ENCODE measurements around the gene SLC36A1. TPM values are rescaled to one million over a fixed set of nuclear protein-coding genes. Genes with fewer than 3 reads are reported as not detected.

SLC36A1 gene
- total RNA-seq, 8 experiments from 2014 or later: 2.2 to 11.8 (median 6.2) TPM

GRCh38 chr5:151476016-151476415 is 28.6 kb downstream of the SLC36A1 start:
- in situ Hi-C loops (cut with MboI; ENCODE audit: low pct_unique_long_range_greater_than_20kb in 2 of 9, low sequenced_read_pairs in 9 of 9, unreplicated experiment in 9 of 9): no loop called here
- no peak for ATAC-seq (replicated peaks in 6 of 8)
- WGBS, 10 experiments: 50 to 92% (median 84%) methylated on average over 1 to 3 of the region's 3 CpGs; no CpG with 5 or more reads in 4 of the 10 experiments

GRCh38 chr5:151477101-151477500 is 29.7 kb downstream of the SLC36A1 start:
- 60 to 92% (median 86%) methylated on average over 1 to 4 of the region's 4 CpGs; no CpG with 5 or more reads in 2 of the 10 experiments for WGBS, 10 experiments
- Histone ChIP-seq H3K4me3 (no peak overlapping the region), H3K4me1 (replicated peaks in 1 of 2) (peaks cover 0 to 9% of the 10 kb centered on the region in 2 donors), H3K27ac (no peak overlapping the region)
- in situ Hi-C loops (cut with MboI; ENCODE audit: low pct_unique_long_range_greater_than_20kb in 2 of 9, low sequenced_read_pairs in 9 of 9, unreplicated experiment in 9 of 9): no loop called here
- no peak for ATAC-seq (replicated peaks in 6 of 8)

More at GRCh38 chr5:151476016-151476415, 28.6 kb downstream of the SLC36A1 start:
- Histone ChIP-seq H3K4me1 (replicated peaks in 1 of 2) (peaks cover 0 to 5% of the 10 kb centered on the region in 2 donors), H3K27ac (no peak overlapping the region), H3K4me3 (no peak overlapping the region)

GRCh38 chr5:151480384-151481293 is 33.2 kb downstream of the SLC36A1 start:
- Histone ChIP-seq H3K4me1 (replicated peaks in 1 of 2) (peaks cover 5 to 17% of the 10 kb centered on the region in 2 donors), H3K4me3 (no peak overlapping the region), H3K27ac (no peak overlapping the region)
- in situ Hi-C loops (cut with MboI; ENCODE audit: low pct_unique_long_range_greater_than_20kb in 2 of 9, low sequenced_read_pairs in 9 of 9, unreplicated experiment in 9 of 9): no loop called here
- 27 to 86% (median 60%) methylated on average over 1 to 7 of the region's 7 CpGs; no CpG with 5 or more reads in 2 of the 10 experiments for WGBS, 10 experiments
- peak in 2 of 8 experiments; percentile 31 to 33 for ATAC-seq (replicated peaks in 6 of 8)

- peak overlapping the region; percentile 19 to 42 for H3K27ac ChIP-seq
- peaks cover 5 to 17% of the 10 kb centered on the region in 2 donors for H3K4me1 ChIP-seq (replicated peaks in 1 of 2)
- 0 to 50% (median 0%) methylated on average over 1 to 3 of the region's 3 CpGs; no CpG with 5 or more reads in 3 of the 10 experiments for WGBS, 10 experiments
- H3K4me3 ChIP-seq: no peak overlapping the region
- peak in 4 of 8 experiments; percentile 21 to 85 (median 81) for ATAC-seq (replicated peaks in 6 of 8)
- in situ Hi-C loops (cut with MboI; ENCODE audit: low pct_unique_long_range_greater_than_20kb in 2 of 9, low sequenced_read_pairs in 9 of 9, unreplicated experiment in 9 of 9): no loop called here
These were observed 35.8 kb downstream of the SLC36A1 start for GRCh38 chr5:151483176-151483575.

- Histone ChIP-seq H3K4me3 (no peak overlapping the region), H3K27ac (no peak overlapping the region), H3K4me1 (replicated peaks in 1 of 2) (peaks cover 5 to 17% of the 10 kb centered on the region in 2 donors)
- 58 to 100% (median 82%) methylated on average over 1 to 5 of the region's 5 CpGs; no CpG with 5 or more reads in 3 of the 10 experiments for WGBS, 10 experiments
- in situ Hi-C loops (cut with MboI; ENCODE audit: low pct_unique_long_range_greater_than_20kb in 2 of 9, low sequenced_read_pairs in 9 of 9, unreplicated experiment in 9 of 9): no loop called here
- ATAC-seq (replicated peaks in 6 of 8): no peak
These were observed 36.2 kb downstream of the SLC36A1 start for GRCh38 chr5:151483647-151484046.

GRCh38 chr5:151487544-151487943 is 40.1 kb downstream of the SLC36A1 start:
- Histone ChIP-seq H3K4me3 (no peak overlapping the region), H3K27ac (no peak overlapping the region), H3K4me1 (replicated peaks in 1 of 2) (peaks cover 5 to 8% of the 10 kb centered on the region in 2 donors)
- ATAC-seq (replicated peaks in 6 of 8): no peak
- in situ Hi-C loops (cut with MboI; ENCODE audit: low pct_unique_long_range_greater_than_20kb in 2 of 9, low sequenced_read_pairs in 9 of 9, unreplicated experiment in 9 of 9): no loop called here
- WGBS, 10 experiments: 87 to 100% (median 97%) methylated on average over 1 to 7 of the region's 7 CpGs; no CpG with 5 or more reads in 4 of the 10 experiments

- in situ Hi-C loops (cut with MboI; ENCODE audit: low pct_unique_long_range_greater_than_20kb in 2 of 9, low sequenced_read_pairs in 9 of 9, unreplicated experiment in 9 of 9): no loop called here
- no peak for ATAC-seq (replicated peaks in 6 of 8)
- Histone ChIP-seq H3K4me3 (no peak overlapping the region), H3K4me1 (replicated peaks in 1 of 2) (no peaks in the 10 kb centered on the region), H3K27ac (no peak overlapping the region)
- 73 to 100% (median 88%) methylated on average over 1 to 3 of the region's 5 CpGs; no CpG with 5 or more reads in 4 of the 10 experiments for WGBS, 10 experiments
These were observed 43.2 kb downstream of the SLC36A1 start for GRCh38 chr5:151490627-151491026.

GRCh38 chr5:151491062-151491461 is 43.7 kb downstream of the SLC36A1 start:
- no peak overlapping the region for H3K27ac ChIP-seq
- H3K4me1 ChIP-seq (replicated peaks in 1 of 2): no peaks in the 10 kb centered on the region
- peak in 1 of 8 experiments; percentile 25 for ATAC-seq (replicated peaks in 6 of 8)
- no peak overlapping the region for H3K4me3 ChIP-seq
- WGBS, 10 experiments: 59 to 100% (median 87%) methylated on average over 2 to 4 of the region's 4 CpGs; no CpG with 5 or more reads in 3 of the 10 experiments
- in situ Hi-C loops (cut with MboI; ENCODE audit: low pct_unique_long_range_greater_than_20kb in 2 of 9, low sequenced_read_pairs in 9 of 9, unreplicated experiment in 9 of 9): no loop called here

- no peaks in the 10 kb centered on the region for H3K4me1 ChIP-seq (replicated peaks in 1 of 2)
- WGBS, 10 experiments: 41 to 100% (median 100%) methylated on average over 1 to 4 of the region's 5 CpGs; no CpG with 5 or more reads in 1 of the 10 experiments
These were observed 45.3 kb downstream of the SLC36A1 start for GRCh38 chr5:151492729-151493128.

GRCh38 chr5:151493665-151494064 is 46.3 kb downstream of the SLC36A1 start:
- 80 to 100% (median 94%) methylated on average over 1 to 2 of the region's 2 CpGs; no CpG with 5 or more reads in 3 of the 10 experiments for WGBS, 10 experiments
- Histone ChIP-seq H3K27ac (no peak overlapping the region), H3K4me1 (replicated peaks in 1 of 2) (no peaks in the 10 kb centered on the region), H3K4me3 (no peak overlapping the region)
- no peak for ATAC-seq (replicated peaks in 6 of 8)
- in situ Hi-C loops (cut with MboI; ENCODE audit: low pct_unique_long_range_greater_than_20kb in 2 of 9, low sequenced_read_pairs in 9 of 9, unreplicated experiment in 9 of 9): no loop called here

More at GRCh38 chr5:151492729-151493128, 45.3 kb downstream of the SLC36A1 start:
- in situ Hi-C loops (cut with MboI; ENCODE audit: low pct_unique_long_range_greater_than_20kb in 2 of 9, low sequenced_read_pairs in 9 of 9, unreplicated experiment in 9 of 9): no loop called here
- H3K4me3 ChIP-seq: no peak overlapping the region
- ATAC-seq (replicated peaks in 6 of 8): peak in 7 of 8 experiments; percentile 46 to 91 (median 70)
- no peak overlapping the region for H3K27ac ChIP-seq

- peak in 2 of 8 experiments; percentile 26 to 55 for ATAC-seq (replicated peaks in 6 of 8)
- in situ Hi-C loops (cut with MboI; ENCODE audit: low pct_unique_long_range_greater_than_20kb in 2 of 9, low sequenced_read_pairs in 9 of 9, unreplicated experiment in 9 of 9): no loop called here
- Histone ChIP-seq H3K27ac (no peak overlapping the region), H3K4me3 (no peak overlapping the region), H3K4me1 (replicated peaks in 1 of 2) (no peaks in the 10 kb centered on the region)
- WGBS, 10 experiments: 58 to 100% (median 100%) methylated on average over 1 to 2 of the region's 2 CpGs; no CpG with 5 or more reads in 4 of the 10 experiments
These were observed 47.9 kb downstream of the SLC36A1 start for GRCh38 chr5:151495320-151495719.

GRCh38 chr5:151496041-151496484 is 48.7 kb downstream of the SLC36A1 start:
- WGBS, 10 experiments: 23 to 93% (median 53%) methylated on average over 3 to 12 of the region's 14 CpGs; no CpG with 5 or more reads in 1 of the 10 experiments
- H3K27ac ChIP-seq: no peak overlapping the region
- peak in 1 of 8 experiments; percentile 21 for ATAC-seq (replicated peaks in 6 of 8)
- H3K4me1 ChIP-seq (replicated peaks in 1 of 2): no peaks in the 10 kb centered on the region
- in situ Hi-C loops (cut with MboI; ENCODE audit: low pct_unique_long_range_greater_than_20kb in 2 of 9, low sequenced_read_pairs in 9 of 9, unreplicated experiment in 9 of 9): no loop called here
- no peak overlapping the region for H3K4me3 ChIP-seq

- no peak overlapping the region for H3K4me3 ChIP-seq
- no peak overlapping the region for H3K27ac ChIP-seq
- no peaks in the 10 kb centered on the region for H3K4me1 ChIP-seq (replicated peaks in 1 of 2)
- peak in 1 of 8 experiments; percentile 18 for ATAC-seq (replicated peaks in 6 of 8)
- in situ Hi-C loops (cut with MboI; ENCODE audit: low pct_unique_long_range_greater_than_20kb in 2 of 9, low sequenced_read_pairs in 9 of 9, unreplicated experiment in 9 of 9): no loop called here
- WGBS, 10 experiments: 57 to 100% (median 99%) methylated on average over 1 to 3 of the region's 3 CpGs; no CpG with 5 or more reads in 4 of the 10 experiments
These were observed 50.1 kb downstream of the SLC36A1 start for GRCh38 chr5:151497391-151498002.
